ENCODE results near the gene CTAG2.

Gene CTAG2

DNA sequence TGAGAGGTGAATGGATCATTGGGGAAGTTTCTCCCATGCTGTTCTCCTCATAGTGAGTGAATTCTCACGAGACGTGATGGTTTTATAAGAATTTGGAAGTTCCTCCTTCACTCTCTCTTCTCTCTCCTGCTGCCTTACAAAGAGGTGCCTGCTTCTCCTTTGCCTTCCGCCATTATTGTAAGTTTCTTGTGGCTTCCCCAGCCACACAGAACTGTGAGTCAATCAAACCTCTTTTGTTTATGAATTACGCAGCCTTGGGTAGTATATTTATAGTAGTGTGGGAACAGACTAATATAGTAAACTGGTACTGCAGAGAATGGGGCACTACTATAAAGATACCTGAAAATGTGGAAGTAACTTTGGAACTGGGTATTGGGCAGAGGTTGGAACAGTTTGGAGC lies 7.8 kb upstream of the CTAG2 start:
- in situ Hi-C loops (cut with MboI; ENCODE audit: low sequenced_read_pairs, unreplicated experiment) = no loop called here
- TF ChIP-seq, protein P1, sequence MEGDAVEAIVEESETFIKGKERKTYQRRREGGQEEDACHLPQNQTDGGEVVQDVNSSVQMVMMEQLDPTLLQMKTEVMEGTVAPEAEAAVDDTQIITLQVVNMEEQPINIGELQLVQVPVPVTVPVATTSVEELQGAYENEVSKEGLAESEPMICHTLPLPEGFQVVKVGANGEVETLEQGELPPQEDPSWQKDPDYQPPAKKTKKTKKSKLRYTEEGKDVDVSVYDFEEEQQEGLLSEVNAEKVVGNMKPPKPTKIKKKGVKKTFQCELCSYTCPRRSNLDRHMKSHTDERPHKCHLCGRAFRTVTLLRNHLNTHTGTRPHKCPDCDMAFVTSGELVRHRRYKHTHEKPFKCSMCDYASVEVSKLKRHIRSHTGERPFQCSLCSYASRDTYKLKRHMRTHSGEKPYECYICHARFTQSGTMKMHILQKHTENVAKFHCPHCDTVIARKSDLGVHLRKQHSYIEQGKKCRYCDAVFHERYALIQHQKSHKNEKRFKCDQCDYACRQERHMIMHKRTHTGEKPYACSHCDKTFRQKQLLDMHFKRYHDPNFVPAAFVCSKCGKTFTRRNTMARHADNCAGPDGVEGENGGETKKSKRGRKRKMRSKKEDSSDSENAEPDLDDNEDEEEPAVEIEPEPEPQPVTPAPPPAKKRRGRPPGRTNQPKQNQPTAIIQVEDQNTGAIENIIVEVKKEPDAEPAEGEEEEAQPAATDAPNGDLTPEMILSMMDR (IDR thresholded peaks at IDR 0.05; ENCODE audit: borderline replicate concordance, control extremely low read depth, extremely low read depth, insufficient read depth, missing control alignments) = no peak

DNA sequence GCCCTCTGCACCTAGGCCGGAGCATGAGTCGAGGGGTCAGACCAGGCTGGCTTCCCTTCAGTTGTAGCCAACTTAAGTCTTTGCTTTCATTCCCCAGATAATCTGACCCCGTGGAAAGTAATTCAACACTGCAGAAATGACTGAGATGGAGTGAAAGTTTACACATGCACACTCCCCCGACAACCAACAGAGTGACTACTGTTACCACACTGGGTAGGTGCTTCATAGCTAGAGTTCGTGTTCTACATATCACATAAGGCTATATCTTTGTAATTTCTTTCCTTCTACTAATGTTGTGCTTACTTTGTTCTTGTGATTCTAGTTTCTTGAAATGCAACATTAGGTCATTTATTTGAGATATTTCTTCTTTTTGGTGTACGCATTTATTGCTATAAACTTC lies 7.2 kb upstream of the CTAG2 start:
- no peak for DNase-seq (ENCODE audit: low spot score)
- TF ChIP-seq, protein P1 (IDR thresholded peaks at IDR 0.05; ENCODE audit: borderline replicate concordance, control extremely low read depth, extremely low read depth, insufficient read depth, missing control alignments) = no peak
- in situ Hi-C loops (cut with MboI; ENCODE audit: low sequenced_read_pairs, unreplicated experiment) = no loop called here

More for the DNA sequence above, 7.8 kb upstream of the CTAG2 start:
- DNase-seq (ENCODE audit: low spot score) = no peak

- TF ChIP-seq, protein P1 (IDR thresholded peaks at IDR 0.05; ENCODE audit: borderline replicate concordance, control extremely low read depth, extremely low read depth, insufficient read depth, missing control alignments) = no peak
- no peak for DNase-seq (ENCODE audit: low spot score)
- in situ Hi-C loops (cut with MboI; ENCODE audit: low sequenced_read_pairs, unreplicated experiment) = no loop called here
Observed at GRCh38 chrX:154658957-154659356, 5.6 kb upstream of the CTAG2 start.

DNA sequence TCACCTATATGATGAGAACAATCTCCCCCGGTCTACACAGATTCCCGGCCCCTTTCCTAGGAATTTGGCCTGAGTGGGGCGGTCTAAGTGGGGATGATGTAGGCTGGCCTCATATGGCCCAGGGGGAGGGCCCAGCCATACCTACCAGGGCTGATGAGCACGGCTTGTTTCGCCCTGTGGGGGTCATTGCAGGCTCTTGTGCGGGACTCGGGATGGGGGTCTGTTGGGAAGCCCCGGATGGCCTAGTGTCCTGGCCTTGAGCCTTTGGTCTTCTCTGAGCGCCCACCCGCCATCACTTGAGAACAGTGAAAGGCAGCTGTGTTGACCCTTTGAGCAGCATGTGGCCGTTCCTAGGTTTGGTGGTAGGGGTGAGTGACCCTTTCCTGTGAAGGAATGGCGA lies 4.8 kb upstream of the CTAG2 start:
- DNase-seq (ENCODE audit: low spot score) = no peak
- in situ Hi-C loops (cut with MboI; ENCODE audit: low sequenced_read_pairs, unreplicated experiment) = no loop called here
- TF ChIP-seq, protein P1 (IDR thresholded peaks at IDR 0.05; ENCODE audit: borderline replicate concordance, control extremely low read depth, extremely low read depth, insufficient read depth, missing control alignments) = no peak

DNA sequence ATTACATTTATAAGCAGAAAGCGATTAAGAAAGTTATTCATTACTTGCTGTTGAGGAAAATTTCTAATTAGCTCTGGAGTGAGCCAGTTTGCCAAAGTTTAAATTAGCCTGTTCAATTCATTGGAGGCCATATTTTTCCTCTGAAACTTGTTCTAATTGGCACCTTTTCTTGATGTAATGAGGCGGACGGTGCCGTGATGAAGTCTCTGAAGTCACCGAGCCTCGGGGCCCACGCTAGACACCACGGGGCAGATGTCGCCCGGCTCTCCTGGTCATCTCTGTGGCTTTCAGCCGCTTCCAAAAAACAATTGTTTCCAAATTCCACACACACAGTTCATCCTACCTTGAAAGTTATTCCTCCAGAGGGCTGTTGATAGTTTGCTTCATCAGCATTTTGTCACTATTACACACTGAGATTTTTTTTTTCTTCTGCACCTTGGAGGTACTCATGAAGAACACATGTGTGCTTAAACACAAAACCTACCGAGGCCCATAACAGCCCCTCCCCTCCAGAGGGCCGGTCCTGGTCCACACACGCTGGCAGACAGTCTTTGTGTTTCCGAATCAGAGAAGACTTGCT lies 3.9 kb upstream of the CTAG2 start:
- TF ChIP-seq, protein P1 (IDR thresholded peaks at IDR 0.05; ENCODE audit: borderline replicate concordance, control extremely low read depth, extremely low read depth, insufficient read depth, missing control alignments) = no peak
- DNase-seq (ENCODE audit: low spot score) = no peak
- in situ Hi-C loops (cut with MboI; ENCODE audit: low sequenced_read_pairs, unreplicated experiment) = no loop called here

- TF ChIP-seq, protein P1 (IDR thresholded peaks at IDR 0.05; ENCODE audit: borderline replicate concordance, control extremely low read depth, extremely low read depth, insufficient read depth, missing control alignments) = no peak
- in situ Hi-C loops (cut with MboI; ENCODE audit: low sequenced_read_pairs, unreplicated experiment) = no loop called here
- DNase-seq (ENCODE audit: low spot score) = no peak
Observed at GRCh38 chrX:154655786-154656185, 2.4 kb upstream of the CTAG2 start.

All from GM13976 (cell line).